ENCODE results near the gene KLHL2. TPM values are rescaled to one million over a fixed set of nuclear protein-coding genes. Genes with fewer than 3 reads are reported as not detected.
"Not testable (repeated sequence)": the region's sequence is repeated elsewhere in the genome, so short reads cannot be mapped to it uniquely, and the experiment has no call there.

Gene KLHL2
- total RNA-seq, 1 experiment from 2014 or later: 23.7 TPM

- DNase-seq (ENCODE audit: low spot score); POLR2A ChIA-PET (ENCODE audit: low non-redundant PET); H3K4me1 ChIP-seq (ENCODE audit: insufficient read depth, low read length, poor library complexity, severe bottlenecking); H3K36me3 ChIP-seq (ENCODE audit: insufficient read depth, low read length, poor library complexity, severe bottlenecking); intact Hi-C loops (cut with micrococcal nuclease; ENCODE audit: unreplicated experiment); CTCF ChIA-PET; H3K27ac ChIP-seq (ENCODE audit: low read depth, low read length, poor library complexity, severe bottlenecking); BruUV-seq (replicated peaks); H3K4me3 ChIP-seq (ENCODE audit: low read depth, low read length, poor library complexity, severe bottlenecking); H3K9me3 ChIP-seq (ENCODE audit: low read depth, low read length, poor library complexity, severe bottlenecking); H3K27me3 ChIP-seq (replicated peaks; ENCODE audit: insufficient read depth, low read depth, low read length, poor library complexity): not testable (repeated sequence)
These were observed 72.2 kb downstream of the KLHL2 start for GRCh38 chr4:165279531-165279930.

- BruUV-seq (replicated peaks); intact Hi-C loops (cut with micrococcal nuclease; ENCODE audit: unreplicated experiment); H3K4me3 ChIP-seq (ENCODE audit: low read depth, low read length, poor library complexity, severe bottlenecking): not testable (repeated sequence)
These were observed 77.3 kb downstream of the KLHL2 start for GRCh38 chr4:165284697-165285096.

GRCh38 chr4:165286619-165287340 is 79.4 kb downstream of the KLHL2 start:
- POLR2A ChIA-PET (ENCODE audit: low non-redundant PET); H3K27me3 ChIP-seq (replicated peaks; ENCODE audit: insufficient read depth, low read depth, low read length, poor library complexity); DNase-seq (ENCODE audit: low spot score); H3K9me3 ChIP-seq (ENCODE audit: low read depth, low read length, poor library complexity, severe bottlenecking); BruUV-seq (replicated peaks); CTCF ChIA-PET; H3K4me3 ChIP-seq (ENCODE audit: low read depth, low read length, poor library complexity, severe bottlenecking); intact Hi-C loops (cut with micrococcal nuclease; ENCODE audit: unreplicated experiment); H3K27ac ChIP-seq (ENCODE audit: low read depth, low read length, poor library complexity, severe bottlenecking); H3K4me1 ChIP-seq (ENCODE audit: insufficient read depth, low read length, poor library complexity, severe bottlenecking); H3K36me3 ChIP-seq (ENCODE audit: insufficient read depth, low read length, poor library complexity, severe bottlenecking): not testable (repeated sequence)

More at GRCh38 chr4:165284697-165285096, 77.3 kb downstream of the KLHL2 start:
- H3K27ac ChIP-seq (ENCODE audit: low read depth, low read length, poor library complexity, severe bottlenecking); CTCF ChIA-PET; H3K9me3 ChIP-seq (ENCODE audit: low read depth, low read length, poor library complexity, severe bottlenecking); H3K36me3 ChIP-seq (ENCODE audit: insufficient read depth, low read length, poor library complexity, severe bottlenecking); H3K27me3 ChIP-seq (replicated peaks; ENCODE audit: insufficient read depth, low read depth, low read length, poor library complexity); H3K4me1 ChIP-seq (ENCODE audit: insufficient read depth, low read length, poor library complexity, severe bottlenecking); DNase-seq (ENCODE audit: low spot score); POLR2A ChIA-PET (ENCODE audit: low non-redundant PET): not testable (repeated sequence)

- H3K27ac ChIP-seq (ENCODE audit: low read depth, low read length, poor library complexity, severe bottlenecking): no peak overlapping the region
- TF ChIP-seq EZH2 (IDR thresholded peaks at IDR 0.05; ENCODE audit: borderline replicate concordance, low read depth, low read length, poor library complexity, severe bottlenecking) (no peak), CTCF (conservative IDR thresholded peaks at IDR 0.05; ENCODE audit: low read depth, low read length) (no peak)
- DNase-seq (ENCODE audit: low spot score): no peak
- no peaks in the 10 kb centered on the region for H3K9me3 ChIP-seq (ENCODE audit: low read depth, low read length, poor library complexity, severe bottlenecking)
- ChIA-PET CTCF (no interaction called here), POLR2A (ENCODE audit: low non-redundant PET) (no interaction called here)
- no peaks in the 10 kb centered on the region for H3K36me3 ChIP-seq (ENCODE audit: insufficient read depth, low read length, poor library complexity, severe bottlenecking)
- BruUV-seq (replicated peaks): no TSS peak
- H3K4me1 ChIP-seq (ENCODE audit: insufficient read depth, low read length, poor library complexity, severe bottlenecking): peaks cover 9% of the 10 kb centered on the region
- intact Hi-C loops (cut with micrococcal nuclease; ENCODE audit: unreplicated experiment): no loop called here
- H3K4me3 ChIP-seq (ENCODE audit: low read depth, low read length, poor library complexity, severe bottlenecking): no peak overlapping the region
- H3K27me3 ChIP-seq (replicated peaks; ENCODE audit: insufficient read depth, low read depth, low read length, poor library complexity): no peaks in the 10 kb centered on the region
These were observed 80.9 kb downstream of the KLHL2 start for GRCh38 chr4:165288226-165288625.
